ENCODE data around the gene SVIL.
"Not testable (repeated sequence)": the region's sequence is repeated elsewhere in the genome, so short reads cannot be mapped to it uniquely, and the experiment has no call there.

Gene SVIL

DNA sequence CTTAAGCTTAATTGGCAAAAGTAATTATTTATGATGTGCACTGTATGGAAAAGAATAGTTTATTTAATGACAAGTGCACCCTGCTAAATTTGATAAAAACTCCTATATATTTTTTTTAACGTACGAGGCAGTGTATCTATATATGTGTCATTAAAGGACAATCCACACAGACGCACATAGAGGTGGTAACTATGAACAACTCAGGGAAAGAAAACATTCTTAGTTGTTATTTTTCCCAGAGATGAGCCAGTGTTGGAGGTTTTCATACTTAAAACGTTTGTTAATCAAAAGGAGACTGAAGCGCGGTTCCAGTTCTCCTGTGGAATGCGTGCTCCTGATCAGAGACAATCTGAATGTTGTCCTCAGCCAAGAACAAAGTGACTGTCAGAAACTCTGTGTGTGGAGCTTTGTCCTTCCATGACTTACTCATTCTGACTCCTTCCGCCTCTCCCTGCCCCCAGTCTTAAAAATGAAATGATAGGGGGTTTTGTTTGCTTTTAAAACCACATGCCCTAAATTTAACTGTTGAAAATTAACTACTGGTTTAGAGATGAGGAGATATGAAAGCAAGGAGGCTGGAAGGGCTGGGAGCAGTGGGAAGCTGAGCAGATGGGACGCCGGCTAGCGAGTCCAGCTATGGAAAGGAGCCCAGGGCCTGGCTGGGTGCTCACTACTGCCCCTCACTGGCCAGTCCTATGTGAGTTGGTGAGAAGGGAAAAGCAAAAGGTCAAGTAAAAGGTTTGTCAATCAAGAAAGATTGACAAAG is 99.6 kb downstream of the SVIL start:
- DNase-seq = no peak

DNA sequence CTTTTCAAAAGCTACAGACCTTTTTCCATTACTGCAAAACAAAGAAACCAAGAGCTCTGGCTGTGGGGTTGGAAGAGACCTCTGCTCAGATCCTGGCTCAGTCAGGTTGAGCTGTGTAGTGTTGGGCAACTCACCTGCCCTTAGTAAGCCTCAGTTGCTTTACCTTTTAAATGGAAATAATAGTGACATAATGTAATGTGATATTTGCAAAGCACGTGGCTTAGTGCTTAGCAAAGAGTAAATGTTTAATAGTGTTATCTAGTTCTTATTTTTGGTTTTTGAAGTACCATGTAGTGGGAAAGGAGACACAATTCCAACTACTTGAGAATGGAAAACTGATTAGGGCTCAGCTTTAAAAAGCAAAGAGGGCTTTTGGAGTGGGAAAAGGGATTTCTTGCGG is 100.2 kb downstream of the SVIL start:
- DNase-seq = no peak

DNA sequence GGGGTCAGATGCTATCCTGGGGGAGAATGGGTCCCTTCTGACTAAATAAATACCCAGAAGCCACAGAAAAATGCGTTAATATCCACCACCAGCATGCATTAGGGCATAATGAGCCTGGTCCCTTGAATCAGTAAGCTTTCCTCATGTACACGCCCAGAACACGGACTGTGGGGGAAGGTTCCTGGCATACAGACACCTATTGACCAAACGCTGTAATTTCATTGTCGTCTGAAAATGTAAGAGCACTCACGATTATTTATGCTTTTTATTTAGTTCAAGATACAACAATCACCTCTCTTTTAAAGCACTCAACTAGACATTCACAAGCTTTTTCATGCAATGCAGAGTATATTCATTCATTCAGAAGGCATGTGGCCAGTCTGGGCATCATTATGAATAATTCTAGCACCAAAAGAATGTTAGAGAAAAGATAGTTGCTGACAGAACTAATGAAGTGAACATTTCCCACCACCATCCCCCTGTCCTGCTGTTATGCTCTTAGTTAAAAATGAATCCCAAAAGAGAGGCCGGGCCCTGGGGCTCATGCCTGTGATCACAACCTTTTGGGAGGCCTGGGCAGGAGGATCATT is 101.0 kb downstream of the SVIL start:
- no peak for DNase-seq

DNA sequence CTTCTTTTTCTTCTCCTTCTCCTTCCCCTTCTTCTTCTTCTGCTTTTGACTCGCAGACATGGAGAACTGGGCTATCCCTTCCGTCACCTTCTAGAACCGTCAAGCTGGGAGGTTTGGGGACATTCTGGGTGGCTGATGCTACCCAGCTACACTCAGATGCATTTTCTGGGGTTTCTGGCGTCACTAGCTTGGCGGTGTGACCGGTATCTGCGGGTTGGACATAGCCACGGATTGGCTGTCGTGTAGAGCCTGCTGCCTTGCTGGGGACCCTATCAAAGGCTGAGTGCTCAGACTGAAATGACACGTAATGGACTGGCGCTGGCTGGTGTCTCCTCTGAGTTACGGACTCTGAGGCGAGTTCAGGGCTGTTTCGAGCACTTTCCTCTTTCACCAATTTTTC is 101.7 kb downstream of the SVIL start:
- DNase-seq = no peak

DNA sequence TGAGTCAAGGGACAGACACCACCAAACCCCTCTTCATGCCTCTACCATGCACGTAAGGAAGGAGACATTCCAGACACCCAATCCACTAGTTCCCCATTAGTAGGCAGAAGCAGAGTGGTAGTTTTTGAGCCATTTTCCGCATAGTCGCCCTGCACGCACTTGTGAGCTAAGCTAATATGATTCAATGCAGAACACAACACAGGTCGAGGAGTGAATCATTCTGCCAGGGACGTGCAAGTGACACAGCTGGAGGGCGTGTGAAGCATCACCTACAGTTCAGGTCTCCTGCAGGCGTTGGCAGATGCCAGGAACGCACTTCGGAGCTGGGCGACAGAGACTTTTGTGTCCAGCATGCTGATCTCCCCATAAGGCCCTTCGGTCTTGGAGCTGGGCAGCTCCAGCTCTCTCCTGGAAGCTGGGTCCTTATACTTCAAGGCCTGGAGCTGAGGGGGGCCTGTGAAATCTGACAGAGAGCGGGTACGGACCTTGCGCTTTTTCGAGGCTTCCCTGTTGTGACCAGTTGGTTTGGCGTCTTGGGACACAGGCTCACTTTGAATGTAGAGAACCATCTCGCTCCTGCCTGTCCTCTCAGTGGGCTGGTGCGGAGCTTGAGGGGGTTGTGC is 102.4 kb downstream of the SVIL start:
- no peak for DNase-seq

DNA sequence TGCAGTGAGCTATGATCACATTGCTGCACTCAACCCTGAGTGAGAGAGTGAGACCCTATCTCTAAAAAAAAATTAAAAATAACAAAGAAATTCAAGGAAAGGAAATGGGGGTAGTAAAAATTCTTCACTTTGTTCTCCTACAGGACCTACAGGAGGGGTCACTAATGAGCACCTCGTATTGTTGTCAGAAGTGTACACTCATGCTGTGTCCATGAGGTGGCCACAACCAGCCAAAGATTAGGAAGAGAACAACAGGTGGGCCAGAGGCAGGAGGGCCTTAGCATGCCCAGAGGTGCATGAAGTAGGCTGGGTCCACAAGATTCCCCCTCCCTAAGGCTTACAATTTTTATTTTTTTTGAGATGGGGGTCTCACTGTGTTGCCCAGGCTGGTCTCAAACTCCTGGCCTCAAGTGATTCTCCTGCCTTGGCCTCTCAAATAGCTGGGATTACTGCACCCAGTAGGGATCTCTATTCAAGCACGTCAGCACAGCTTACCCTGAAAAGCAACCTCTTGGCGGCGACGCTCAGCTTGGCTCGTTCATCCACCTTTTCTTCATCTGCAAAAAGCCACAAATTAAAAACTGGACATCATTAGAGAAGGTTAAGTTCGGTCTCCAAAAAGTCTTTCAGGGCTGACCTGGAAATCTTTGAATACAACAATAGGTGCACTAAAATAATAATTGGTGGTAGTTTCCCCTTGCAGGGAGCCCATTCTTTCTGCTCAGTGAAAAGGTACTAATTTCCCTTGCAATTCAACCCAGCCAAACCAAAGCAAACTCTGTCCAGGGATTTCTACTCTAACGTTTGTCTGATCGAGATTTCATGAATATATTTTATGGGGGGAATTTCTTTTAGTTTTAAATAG is 104.4 kb downstream of the SVIL start:
- no peak for DNase-seq

DNA sequence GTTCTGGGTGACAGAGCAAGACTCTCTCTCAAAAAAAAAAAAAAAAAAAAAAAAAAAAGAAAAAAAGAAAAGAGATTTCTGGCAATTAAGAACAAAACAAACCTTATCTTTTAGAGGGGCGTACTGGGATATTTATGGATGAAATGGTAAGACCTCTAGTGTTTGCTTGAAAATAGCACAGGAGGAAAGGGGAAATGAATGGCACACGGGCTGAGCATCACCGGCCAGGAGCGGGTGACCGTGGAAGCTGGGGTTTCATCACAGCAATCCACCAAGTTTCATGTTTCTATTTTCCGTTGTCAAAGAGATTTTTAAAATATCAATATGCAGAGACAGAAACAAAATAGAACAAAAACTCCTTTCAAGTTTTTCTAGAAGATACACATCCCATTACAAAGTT is 105.6 kb downstream of the SVIL start:
- DNase-seq = no peak

DNA sequence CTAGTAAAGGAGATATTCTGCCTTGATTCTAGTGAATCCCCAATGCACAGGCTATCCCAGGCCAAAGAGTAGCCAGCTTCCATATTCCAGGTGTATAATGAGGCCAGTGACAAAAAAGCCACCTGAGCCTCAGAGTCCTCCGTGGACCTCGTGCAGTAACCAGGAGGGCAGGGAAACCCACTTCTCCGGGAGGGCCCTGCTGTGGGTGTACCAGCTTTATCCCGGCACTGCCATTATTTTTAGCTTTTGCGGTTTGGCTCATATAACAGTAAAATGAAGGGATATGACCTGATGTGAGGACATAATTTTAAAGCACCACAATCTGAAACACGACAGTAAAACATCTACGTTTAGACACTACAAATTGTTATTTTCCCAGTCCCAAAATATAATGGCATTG is 109.0 kb downstream of the SVIL start:
- no peak for DNase-seq

DNA sequence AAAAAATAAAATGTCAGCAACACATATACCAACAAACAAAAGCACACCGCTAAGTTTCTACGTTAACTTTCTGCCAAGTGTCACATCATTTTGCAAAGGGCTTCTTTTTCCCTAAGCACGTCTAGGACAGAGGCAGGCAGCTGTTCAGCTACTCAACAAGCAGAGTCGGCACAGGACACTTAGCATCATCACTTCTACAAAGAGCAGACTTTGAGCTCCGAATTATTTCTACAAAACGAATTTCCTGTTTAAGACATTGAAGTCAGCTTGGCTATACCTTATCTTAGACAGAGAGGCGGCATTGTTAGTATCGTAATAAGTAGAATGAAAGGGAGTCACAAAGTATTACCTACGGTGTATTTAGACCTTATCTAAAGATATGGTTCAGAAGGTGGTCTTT is 110.1 kb downstream of the SVIL start:
- DNase-seq = no peak

DNA sequence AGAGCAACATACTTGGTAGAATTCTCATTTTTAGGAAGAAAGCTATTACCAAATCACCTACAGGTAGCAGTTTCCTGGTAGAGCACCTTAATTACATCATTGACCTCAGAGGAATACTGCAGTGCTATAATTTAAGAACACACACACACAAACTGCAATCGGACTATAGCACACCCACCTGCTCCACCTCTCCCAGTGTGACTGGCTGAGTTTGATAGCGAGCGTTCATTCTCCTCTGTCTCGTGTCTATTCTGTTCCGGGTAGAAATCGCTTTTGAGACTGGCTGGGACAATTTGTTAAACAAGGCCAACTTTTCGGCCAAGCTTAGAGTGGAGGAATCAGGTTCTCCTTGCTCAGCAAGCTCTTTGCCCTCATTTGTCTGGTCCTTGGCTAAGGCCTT is 110.5 kb downstream of the SVIL start:
- DNase-seq = no peak

DNA sequence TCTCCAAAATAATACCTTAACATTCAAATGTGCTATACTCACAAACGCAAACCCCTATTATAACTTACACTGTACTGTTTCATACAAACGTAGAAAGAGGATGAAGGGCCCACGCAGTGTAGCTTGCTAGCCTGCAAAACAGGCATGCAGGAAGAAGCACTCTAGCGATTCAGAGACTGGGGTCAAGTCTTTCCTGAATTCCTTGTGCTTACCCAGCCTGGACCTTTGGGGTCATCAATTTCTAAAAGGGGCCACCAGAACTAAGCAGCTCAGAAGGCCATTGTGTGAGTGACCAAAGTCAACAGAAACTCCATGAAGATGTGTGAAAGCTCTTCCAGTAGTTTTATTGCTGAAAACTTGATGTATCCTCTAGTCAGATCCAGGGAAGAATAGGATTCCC is 111.9 kb downstream of the SVIL start:
- DNase-seq = no peak

DNA sequence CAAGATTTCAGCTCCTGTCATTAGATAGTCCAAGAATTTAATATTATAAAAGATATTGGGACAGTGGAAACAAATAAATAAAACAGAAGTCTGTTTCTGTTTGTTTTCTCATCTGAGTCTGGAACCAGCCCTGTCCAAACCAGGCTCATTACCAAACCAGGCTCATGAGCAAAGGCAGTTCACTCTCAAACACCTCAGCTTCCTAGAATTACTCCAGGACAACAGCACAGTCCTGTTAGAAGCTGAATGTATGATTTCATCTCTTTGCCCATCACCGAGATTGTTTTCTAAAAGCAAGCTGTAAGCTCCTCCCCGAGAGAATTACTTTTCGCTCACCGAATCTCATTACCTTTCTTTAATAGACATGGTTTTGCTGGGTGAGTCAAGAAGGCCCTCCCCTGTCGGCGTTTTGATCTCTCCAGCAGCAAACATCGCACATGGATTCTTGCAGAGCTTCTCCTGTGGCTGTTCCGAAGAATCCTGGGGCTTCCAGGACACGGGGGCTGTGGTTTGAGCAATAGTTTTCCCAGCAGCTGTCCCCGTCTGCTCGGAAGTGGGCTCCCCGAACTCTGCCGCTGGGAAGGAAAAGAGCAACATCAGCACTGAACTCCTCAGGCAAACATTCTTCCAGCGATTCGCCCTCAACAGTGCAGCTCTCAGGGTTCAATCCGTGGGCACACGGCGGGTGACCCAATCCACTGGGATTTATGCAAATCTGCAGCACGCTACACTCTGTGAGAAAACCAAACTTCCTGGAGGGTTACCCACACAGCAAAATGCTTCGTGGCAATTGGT is 112.5 kb downstream of the SVIL start:
- no peak for DNase-seq

DNA sequence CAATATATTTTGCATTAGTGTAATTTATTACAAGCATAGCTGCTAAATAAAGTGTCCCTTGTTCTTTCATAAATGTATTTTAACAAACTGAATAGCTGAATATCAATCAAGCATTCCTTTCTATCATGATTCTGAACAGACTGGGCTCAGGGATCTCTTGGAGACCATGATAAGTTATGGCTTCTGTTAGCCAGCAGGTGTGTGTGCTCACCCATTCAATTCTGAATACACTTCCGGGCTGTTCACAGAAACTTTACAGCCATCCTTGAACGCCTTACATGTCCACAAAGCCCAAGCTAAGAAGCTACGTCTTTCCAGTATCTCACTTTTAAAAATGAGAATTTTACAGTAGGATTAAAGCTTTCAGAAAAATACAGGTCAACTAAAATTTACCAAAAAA is 115.1 kb downstream of the SVIL start:
- DNase-seq = no peak

DNA sequence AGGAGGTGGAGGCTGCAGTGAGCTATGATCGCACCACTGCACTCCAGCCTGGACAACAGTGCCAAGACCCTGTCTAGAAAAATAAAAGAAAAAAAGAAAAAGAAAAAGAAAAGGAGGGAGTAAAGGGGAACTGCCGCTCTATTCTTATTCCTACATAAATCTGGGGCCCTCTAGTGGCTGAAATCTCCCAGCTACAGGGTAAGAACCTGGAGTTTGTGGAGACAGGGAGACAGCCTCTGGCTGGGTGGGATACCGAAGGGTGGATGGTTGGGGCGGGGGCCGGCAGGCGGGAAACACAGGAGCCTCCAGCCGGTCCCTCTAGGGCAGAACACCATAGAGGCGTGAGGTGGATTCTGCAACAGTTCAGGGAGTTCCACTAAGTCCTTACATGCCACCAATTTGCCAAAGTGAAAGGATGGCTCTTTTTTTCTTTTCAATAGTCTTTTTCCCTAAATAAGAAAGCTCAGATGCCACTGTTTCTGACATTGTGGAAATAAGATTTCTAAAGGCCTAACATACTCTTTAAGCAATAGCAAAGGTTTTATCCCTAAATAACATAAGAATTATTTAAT is 117.3 kb downstream of the SVIL start:
- no peak for DNase-seq

DNA sequence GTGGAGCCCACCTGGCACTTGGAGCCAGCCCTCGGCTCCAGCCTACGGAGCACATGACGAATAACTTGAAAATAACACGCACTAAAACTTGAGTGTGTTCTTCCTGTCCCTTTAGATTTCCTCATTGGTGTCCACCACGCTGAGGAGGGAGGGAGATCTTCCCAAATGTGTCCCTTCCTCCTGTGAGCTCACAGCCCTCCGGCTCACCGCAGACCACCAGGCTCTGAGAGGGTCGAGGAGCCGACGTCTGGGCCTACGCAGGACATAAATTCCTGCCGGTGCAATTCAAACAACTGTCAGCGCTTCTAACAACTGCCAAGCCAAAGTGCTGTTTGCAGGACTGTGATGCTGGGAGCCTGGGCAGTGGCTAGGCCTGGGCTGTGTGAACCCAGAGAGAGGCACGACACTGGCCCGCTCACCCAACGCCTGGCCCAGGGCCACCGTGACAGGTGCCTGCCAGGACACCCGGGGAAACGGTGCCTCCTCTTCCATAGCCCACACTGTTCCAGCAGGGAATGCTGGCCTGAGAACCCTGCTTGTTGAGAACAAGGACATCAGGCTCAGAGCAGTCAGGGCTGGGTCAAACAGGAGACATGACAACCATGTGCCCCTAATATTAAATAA is 118.3 kb downstream of the SVIL start:
- DNase-seq = not testable (repeated sequence)

DNA sequence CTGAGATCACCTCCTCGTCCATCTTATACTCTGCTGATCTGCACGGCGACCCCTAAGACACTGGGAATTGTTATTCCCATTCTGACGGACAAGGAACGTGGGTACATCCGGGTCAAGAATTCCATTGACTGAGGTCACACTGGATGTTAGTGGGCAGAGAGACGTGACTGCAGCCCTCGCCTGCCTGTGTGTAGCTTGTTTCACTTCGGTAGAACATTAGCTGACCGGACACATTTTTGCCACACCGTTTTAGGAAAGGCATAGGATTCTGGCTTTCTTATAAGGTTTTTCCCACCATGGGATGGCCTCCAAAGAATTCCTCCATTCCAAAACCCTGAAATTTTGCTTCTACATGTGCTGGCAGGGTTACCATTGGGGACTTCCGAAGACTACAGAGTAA is 118.9 kb downstream of the SVIL start:
- not testable (repeated sequence) for DNase-seq

DNA sequence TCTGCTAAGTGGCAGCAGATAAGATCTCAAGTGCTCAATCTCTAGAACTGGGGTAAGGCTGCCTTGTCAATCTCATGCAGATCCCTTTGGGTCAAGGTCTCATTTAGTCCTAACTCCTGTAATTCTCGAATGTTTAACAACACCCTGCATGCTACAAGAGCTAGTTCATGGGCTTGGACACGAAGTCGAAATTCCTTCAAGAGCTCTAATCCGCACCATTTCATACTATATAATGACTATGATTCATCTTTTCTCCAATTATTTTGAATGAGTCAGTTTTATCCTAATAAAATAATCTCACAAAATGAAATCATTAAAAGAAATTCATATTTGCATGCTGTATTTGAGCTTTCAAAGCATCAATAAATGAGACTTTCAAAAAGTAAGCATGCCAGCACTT is 119.7 kb downstream of the SVIL start:
- not testable (repeated sequence) for DNase-seq

DNA sequence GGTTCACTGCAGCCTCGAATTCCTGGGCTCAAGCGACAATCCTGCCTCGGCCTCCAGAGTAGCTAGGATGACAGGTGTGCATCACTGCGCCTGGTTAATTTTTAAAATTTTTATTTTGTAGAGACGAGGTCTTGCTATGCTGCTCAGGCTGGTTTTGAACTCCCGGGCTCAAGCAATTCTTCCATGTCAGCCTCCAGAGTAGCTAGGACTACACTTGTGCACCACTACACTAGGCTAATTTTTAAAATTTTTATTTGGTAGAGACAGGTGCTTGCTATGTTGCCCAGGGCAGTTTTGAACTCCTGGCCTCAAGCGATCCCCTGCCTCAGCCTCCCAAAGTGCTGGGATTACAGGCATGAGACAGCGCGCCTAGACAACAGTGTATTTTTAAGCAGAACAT is 120.5 kb downstream of the SVIL start:
- no peak for DNase-seq

DNA sequence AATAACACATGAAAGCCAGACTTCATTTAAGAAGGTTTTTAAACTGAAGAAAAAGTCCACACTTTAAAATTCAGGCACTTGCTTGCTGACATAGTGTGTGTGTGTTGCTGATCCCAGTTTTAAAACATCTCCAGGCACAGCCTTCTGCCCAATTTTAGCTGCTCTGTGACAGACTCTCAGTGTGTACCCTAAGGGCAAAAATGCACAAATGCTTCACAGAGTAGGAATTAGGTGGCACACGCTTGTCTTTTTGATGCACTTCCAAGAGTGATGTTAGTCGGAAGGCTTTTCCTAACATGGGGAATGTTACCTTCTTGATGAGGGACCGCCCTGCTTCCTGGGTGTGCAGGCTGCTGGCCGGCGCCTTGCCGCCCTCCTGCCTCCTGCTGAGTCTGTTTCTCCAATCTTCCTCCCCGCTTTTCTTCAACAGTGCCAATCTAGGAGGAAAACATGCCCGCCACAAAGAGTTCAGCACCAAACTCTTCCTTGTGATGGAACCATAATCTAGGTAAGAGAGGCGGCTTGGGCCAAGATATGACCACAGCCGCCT is 122.3 kb downstream of the SVIL start:
- no peak for DNase-seq

DNA sequence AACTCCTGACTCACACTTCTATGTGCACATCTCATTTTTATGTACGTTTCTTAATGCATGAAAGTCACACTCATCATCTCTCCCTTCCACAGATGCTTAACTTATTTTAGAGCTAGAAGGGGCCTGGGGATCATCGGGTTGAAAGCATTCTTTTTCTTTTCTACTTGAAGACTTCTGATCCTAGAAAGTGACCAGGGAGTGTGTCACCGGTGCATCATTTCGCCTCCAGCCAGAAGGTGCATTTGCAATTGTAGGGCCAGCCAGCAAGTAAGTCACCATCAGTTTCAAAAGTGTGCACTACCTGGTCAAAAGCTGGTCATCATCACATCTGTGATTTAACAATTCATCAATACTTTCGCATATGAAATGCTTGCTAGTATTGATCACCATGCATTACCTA is 123.0 kb downstream of the SVIL start:
- not testable (repeated sequence) for DNase-seq

DNA sequence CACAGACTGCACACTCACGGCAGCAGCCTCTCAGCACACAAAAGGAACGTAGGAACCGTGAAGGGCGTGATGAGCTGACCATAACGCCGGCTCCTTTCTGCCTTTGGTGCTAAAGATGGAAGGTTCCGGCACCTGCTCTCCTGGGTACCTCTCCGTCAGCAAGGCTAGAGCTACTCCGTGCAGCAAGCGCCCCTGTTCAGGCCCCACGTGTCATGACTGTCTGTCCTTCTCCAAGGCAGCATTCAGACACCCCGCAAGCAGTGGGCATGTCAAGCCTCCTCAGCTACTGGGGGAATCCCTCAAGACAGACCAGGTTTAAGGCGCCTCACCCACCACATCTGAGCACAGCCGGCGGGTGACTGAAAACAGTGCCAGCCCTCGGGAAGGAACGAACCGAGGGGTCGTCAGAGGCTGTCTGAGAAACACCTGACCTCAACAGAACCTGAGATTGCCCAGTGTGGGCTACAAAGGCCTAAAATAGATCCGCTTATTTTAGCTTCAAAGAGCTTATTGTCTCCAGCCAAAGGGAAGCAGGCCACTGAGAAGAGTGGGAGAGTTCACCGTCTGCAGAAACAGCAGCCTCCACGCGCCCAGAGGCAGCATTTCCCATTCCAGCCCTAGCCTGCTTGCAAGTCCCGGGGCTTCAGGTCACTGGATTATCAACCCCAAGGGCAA is 124.2 kb downstream of the SVIL start:
- DNase-seq = not testable (repeated sequence)
